Placental pericyte (primary cell): ENCODE results near the gene BSCL2. TPM values are rescaled to one million over a fixed set of nuclear protein-coding genes. Genes with fewer than 3 reads are reported as not detected.

Experiments
- small RNA-seq: library from RNA; depleted of rRNA; stranded (forward); fragments of <200 nt; gene quantifications from one replicate; pipeline ENCODE3, GENCODE V24; 2012; ENCODE audit warnings: low replicate concordance
- total RNA-seq: library from RNA; depleted of rRNA; stranded (reverse); fragments of >200 nt; gene quantifications from 2 replicates; pipeline ENCODE4 v1.2.3, GENCODE V29; 2012

BSCL2 gene
- total RNA-seq = 42.2 and 63.7 TPM in 2 replicates

DNA sequence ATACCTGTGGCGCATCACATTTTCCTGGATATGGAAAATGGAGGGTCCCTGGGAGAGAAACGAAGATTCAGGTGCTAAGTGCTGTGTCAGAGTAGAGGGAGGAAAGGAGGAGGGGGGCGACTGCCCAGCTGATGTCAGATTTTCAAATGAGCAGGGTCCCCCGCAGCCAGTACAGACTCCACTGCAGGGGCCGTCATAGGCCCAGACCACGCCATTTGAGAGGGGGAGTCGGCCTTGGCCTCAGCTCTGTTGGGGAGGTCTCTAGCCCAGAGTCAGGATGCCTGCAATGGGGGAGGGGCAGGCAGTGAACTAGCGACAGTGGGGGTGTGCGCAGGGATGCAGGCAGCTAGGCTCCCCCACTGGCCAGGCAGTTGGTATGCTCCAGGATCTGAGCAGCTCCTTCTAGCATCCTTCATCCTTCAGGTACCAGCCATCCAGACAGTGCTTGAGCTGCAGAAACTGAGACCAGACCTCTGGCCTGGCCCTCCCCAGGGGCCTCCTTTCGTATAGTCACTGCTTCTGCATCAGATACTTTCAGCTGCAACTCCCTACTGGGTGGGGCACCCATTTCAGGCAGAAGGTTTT is at the start of gene BSCL2, which contains the start of gene GNG3:
Gene BSCL2 (minus strand): TSS at position 148 of the 585 bp plus-strand sequence. CDS start 229 bp downstream, outside the sequence.
Gene GNG3 (plus strand): TSS at position 400 of the 585 bp plus-strand sequence. CDS start 620 bp downstream, outside the sequence.

DNA sequence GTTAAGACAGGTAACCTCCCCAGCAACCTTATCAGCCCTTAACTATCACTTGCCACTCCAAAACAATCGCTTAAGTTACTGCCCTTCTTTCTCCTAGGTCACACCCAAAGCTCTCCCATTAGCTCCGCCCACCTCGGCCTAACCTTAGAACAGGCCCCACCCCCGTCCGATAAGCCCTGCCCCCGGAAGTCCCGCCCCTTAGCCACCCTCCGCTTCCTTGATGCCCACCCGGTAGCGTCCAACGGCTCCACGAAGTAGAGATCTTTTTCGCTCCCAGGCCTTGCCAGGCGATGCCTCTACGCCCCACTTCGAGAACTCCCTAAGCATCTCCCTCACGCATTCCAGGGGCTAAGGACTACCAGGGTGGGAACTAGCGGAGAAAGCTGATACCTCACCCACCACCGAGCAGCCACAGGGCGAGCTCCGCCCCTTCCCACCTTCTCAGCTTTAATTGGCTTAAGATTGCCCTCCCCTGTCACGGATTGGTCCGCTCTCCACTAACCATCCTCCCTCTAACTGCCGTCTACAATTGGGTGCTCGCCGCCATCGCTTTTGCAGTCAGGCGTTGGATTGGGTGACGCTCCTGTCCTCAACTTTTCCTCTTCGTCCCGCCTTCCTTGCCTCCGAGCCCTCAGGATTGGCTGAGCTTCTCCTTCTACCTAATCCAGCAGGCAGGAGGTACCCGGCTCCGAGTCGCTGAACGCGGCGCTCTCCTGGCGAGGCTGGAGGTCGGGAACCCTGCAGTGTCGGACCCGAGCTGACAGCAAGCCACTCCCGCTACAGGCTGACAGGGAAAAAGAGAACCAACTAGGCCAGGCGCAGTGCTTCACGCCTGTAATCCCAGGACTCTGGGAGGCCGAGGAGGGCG is 46.7 kb upstream of the BSCL2 start, which contains the start of gene ZBTB3:
Gene ZBTB3 (minus strand): TSS at position 425 of the 868 bp plus-strand sequence. CDS start 496 bp downstream, outside the sequence.

DNA sequence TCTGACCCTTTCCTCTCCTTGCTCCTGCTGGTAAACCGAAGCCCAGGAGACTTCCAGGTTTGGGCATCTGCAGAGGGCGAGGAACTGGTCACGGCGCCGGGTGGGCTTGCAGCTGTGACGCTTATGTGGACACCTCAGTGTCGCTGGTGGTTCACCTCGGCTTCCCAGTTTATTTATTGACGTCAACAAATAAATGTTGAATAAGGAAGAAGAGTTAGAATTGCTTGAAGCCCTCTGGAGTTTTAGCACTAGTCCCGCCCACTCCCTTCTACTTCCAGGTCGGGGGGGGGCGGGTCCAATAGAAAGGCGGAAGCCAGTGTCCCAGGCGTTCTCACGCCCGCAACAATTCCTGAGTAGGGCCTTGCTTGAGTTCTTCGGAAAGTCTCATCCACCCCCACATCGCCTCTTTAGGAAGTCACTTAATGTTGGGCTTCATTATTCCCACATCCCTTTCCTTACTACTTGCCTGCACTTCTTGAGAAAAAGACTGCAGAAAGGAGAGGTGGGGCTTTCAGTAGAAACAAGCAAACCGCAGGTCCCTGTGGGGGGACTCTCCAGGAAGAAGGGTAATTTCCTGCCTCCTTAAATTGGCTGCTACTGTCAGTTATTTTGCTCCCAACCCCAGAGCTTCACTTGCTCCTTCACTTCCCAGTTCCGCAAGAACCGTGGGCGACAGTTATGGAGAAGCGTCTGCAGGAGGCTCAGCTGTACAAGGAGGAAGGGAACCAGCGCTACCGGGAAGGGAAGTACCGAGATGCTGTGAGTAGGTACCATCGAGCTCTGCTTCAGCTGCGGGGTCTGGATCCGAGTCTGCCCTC is 21.2 kb upstream of the BSCL2 start, which contains the start of gene TTC9C:
Gene TTC9C (plus strand): TSS at position 316 of the 818 bp plus-strand sequence. CDS start 363 bp downstream, at position 679.

DNA sequence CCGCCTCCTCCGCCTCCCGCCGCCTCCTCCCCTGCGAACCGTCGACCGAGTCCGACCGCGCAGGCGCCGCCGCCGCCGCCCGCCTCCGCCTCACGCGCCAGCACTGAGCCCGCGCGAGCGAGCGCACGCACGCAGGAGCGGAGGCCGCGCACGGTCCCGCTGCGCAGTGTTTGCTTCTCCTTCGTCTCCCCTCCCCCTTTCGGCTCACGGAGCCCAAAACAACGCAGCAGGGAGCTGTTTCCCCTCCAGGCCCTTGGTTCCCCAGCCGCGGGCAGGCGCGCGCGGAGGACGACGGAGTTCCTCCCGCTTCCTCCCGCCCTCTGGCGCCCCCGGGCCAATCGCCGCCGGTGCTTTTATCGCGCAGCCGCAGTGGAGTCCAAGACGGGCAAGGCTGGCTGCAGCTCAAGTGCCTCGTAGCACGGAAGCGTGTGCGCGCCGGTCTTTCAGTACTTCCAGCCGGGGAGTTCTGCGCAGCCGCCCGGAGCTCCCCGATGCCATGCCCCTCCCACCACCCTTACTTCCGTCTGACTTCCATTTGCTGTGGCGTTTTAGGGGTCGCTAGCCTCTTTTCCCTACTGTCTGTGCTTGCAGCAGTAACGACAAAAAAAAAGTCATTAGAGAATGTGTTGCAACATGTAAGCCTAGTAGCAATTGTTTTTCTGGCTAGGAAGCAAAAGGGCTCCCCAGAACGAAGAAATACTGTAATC is 20.1 kb upstream of the BSCL2 start, which contains the start of gene HNRNPUL2:
Gene HNRNPUL2 (minus strand): TSS at position 293 of the 707 bp plus-strand sequence. CDS start 301 bp downstream, outside the sequence.

DNA sequence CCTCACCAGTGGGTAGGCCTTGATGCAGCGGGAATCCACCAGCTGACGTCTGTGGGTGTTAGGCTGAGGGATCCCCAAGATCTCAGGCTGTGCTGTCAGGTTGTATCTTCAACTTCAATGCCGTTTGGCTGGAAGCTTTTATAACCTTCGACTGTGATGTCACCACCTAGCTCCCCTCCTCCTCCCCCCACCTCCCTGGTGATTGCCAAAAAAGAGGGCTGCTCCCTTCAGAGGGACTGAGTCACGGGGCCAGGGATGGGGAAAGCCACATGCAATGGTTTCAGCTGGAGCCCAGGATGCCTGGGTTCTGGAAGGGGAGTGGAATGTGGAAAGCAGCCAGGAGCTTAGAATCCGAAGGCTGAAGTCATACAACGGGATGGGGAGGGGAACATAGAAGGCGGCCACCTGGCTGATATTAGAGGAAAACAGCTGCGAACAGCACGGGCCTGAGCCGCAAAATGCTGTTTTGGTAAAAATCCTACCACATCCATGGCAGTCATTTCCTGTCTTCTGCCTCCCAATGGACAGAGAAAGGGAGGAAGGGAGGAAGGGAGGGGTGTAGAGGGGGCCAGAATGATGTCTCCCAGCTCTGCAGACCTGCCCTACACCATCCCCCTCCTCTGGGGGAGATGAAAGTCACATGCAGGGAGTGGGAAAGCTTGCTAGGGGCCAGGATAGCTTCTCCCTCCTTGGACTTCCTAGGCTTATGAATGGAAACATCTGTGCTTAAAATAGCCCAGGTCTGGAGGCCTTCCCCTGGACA is 17.6 kb downstream of the BSCL2 start, which contains the start of gene LRRN4CL:
Gene LRRN4CL (minus strand): TSS at position 110 of the 763 bp plus-strand sequence. CDS start 1,022 bp downstream, outside the sequence.

DNA sequence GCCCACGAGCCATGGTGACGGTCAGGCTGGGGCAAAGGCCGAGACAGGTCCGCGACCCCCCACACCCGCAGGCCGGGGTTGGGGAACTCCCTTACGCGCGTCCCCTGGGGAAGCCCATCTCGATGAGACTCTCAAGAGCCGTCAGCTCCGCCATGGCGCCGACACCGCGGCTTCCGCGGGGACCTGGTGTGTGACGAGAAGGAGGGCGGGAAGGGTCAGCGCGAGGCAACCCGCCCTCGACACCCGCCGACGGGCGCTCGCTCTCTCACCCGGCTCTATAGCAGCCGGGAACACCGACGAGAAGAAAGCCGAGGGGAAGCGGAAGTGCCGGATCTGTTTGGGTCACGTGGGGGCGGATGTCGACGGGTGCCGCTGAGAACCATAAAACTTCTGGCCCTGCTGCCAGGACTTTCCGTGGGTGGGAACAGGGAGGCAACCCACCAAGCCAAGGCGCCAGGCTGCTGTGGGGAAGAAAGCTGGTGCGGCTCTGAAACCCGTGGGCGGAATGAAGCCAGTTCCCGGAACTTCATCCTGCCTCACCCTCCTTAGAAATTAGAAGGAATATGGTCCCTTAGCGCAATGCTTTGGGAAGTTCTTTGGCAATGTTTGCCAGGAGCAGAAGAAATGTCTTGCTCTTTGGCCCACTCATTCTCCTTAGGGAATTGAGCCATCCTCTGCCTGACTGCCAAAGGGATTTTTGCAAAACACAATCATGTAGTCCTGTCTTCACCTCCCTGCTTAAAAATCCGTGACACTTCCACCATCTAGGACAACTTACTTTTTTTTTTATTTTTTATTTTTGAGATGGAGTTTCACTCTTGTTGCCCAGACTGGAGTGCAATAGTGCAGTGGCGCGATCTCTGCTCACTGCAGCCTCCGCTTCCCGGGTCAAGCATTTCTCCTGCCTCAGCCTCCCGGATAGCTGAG is 28.2 kb downstream of the BSCL2 start, which contains the start of gene UBXN1:
Gene UBXN1 (minus strand): TSS at position 304 of the 927 bp plus-strand sequence. CDS start 150 bp downstream, at position 154.

DNA sequence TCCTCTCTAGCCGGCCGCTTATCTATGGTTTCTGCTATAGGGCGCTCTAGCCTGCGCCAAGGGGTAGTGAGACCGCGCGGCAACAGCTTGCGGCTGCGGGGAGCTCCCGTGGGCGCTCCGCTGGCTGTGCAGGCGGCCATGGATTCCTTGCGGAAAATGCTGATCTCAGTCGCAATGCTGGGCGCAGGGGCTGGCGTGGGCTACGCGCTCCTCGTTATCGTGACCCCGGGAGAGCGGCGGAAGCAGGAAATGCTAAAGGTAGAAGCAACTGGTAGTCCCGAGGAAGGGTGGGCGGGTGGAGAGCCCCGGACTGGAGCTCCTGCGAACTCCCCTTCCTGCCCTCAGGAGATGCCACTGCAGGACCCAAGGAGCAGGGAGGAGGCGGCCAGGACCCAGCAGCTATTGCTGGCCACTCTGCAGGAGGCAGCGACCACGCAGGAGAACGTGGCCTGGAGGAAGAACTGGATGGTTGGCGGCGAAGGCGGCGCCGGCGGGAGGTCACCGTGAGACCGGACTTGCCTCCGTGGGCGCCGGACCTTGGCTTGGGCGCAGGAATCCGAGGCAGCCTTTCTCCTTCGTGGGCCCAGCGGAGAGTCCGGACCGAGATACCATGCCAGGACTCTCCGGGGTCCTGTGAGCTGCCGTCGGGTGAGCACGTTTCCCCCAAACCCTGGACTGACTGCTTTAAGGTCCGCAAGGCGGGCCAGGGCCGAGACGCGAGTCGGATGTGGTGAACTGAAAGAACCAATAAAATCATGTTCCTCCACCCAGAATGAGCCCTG is 35.4 kb downstream of the BSCL2 start, which contains the start of the genes LBHD1 and UQCC3:
Gene LBHD1 (minus strand): TSS at position 660 of the 782 bp plus-strand sequence. CDS start 2,236 bp downstream, outside the sequence.
Gene UQCC3 (plus strand): TSS at position 66 of the 782 bp plus-strand sequence. CDS start 73 bp downstream, at position 139.

DNA sequence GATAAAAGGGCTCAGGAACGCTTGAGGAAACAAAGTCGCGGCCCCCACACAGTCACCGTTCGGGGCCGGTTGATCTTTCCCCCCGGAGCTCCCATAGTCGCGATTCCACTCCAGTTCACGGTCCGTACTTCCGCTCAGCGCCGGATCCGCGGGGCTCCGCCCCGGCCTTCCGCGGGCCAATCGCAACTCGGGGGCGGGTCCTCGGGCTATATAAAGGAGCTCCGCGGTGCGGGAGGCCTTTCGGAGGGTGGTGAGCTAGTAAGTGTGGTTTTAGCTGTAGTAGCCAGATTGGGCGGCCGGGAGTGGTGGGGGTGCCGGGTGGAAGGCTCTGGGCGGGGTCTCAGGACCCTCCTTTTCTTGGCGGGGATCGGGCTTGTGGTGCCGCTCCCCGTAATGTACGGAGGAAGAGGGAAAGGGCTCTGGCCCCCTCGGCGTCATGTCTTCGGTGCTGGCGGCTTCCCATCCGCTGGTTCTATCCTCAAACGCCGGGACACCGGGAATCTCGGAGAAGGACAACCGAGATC is 42.1 kb downstream of the BSCL2 start, which contains the start of the genes C11orf98 and CSKMT:
Gene C11orf98 (minus strand): TSS at position 136 of the 524 bp plus-strand sequence. CDS start 41 bp downstream, at position 95.
Gene CSKMT (plus strand): TSS at position 238 of the 524 bp plus-strand sequence. CDS start 568 bp downstream, outside the sequence.

DNA sequence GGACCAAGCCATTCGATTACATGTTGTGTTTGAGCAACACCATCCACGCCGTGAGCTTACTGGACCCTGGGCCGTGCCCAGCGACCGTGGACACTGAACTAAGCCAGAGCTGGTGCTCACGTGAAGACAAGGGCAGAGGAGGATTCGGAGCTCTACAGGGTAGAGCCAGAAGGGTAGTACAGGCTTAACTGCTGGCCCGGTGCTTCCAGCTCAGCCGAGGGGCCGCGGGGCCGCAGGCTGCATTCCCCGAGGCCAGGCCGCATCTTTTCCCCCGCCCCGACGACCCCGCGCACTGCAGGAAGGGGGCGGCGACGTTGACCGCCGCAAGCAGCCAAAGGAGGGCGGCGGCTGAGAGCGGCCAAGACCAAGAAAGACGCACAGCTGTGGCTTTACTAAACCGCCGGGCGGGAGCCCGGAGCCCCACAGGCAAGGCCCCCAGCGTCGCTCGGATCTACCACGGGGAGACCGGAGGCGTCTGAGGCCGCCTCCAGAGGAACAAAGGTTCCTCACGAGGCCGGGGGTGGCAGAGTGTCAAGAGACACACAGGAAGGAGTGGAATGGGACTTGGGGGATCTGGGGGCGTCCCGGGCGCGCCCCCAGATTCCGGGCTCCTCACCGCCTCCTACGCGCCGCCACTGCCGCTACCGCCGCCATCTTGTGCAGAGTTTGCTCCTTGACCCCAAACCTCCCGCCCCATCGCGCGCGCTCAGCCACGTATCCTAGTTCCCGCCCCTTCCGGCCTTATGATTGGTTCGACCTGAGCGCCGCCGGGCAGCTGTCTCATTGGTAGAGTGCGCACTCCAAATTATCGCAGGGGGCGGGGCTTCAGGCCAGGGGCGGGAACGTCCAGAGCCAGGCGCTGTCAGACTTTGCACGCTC is 61.0 kb downstream of the BSCL2 start, which contains the start of gene GANAB:
Gene GANAB (minus strand): TSS at position 668 of the 879 bp plus-strand sequence. CDS start 14 bp downstream, at position 654.

Small RNAs within 50 kb of the gene (small RNA-seq; reads per million reads assigned to genes)
- gene SNORA57 = not detected

Other genes with a start within 250 kb of the BSCL2 start
- 206 and 490 TPM in 2 replicates for gene AHNAK, start 160.6 kb downstream of the BSCL2 start, total RNA-seq
- 914 and 1,622 TPM in 2 replicates for gene EEF1G, start 133.5 kb downstream of the BSCL2 start, total RNA-seq
- 7.4 and 8.4 TPM in 2 replicates for gene TUT1, start 115.9 kb downstream of the BSCL2 start, total RNA-seq
- 82.7 and 179 TPM in 2 replicates for gene MTA2, start 105.6 kb downstream of the BSCL2 start, total RNA-seq
- gene EML3, start 94.6 kb downstream of the BSCL2 start, total RNA-seq = 17.9 and 20.3 TPM in 2 replicates
- 1.3 and 4.6 TPM in 2 replicates for gene ROM1, start 94.2 kb downstream of the BSCL2 start, total RNA-seq
- 34.6 and 47.0 TPM in 2 replicates for gene B3GAT3, start 85.4 kb downstream of the BSCL2 start, total RNA-seq
- gene GANAB, start 60.8 kb downstream of the BSCL2 start, total RNA-seq = 222 and 365 TPM in 2 replicates
- gene INTS5, start 54.1 kb downstream of the BSCL2 start, total RNA-seq = 19.0 and 38.4 TPM in 2 replicates
- gene C11orf98, start 42.2 kb downstream of the BSCL2 start, total RNA-seq = 19.9 and 31.8 TPM in 2 replicates
- gene CSKMT, start 42.1 kb downstream of the BSCL2 start, total RNA-seq = 5.3 and 10.0 TPM in 2 replicates
- gene UQCC3, start 35.8 kb downstream of the BSCL2 start, total RNA-seq = 4.6 and 7.6 TPM in 2 replicates
- 5.2 and 5.5 TPM in 2 replicates for gene LBHD1, start 35.2 kb downstream of the BSCL2 start, total RNA-seq
- 62.4 and 230 TPM in 2 replicates for gene UBXN1, start 28.4 kb downstream of the BSCL2 start, total RNA-seq
- gene LRRN4CL, start 17.9 kb downstream of the BSCL2 start, total RNA-seq = 3.7 and 4.7 TPM in 2 replicates
- gene GNG3, start 252 bp upstream of the BSCL2 start, total RNA-seq = not detected in 2 replicates
- 7.0 and 16.3 TPM in 2 replicates for gene HNRNPUL2, start 20.0 kb upstream of the BSCL2 start, total RNA-seq
- gene TTC9C, start 21.1 kb upstream of the BSCL2 start, total RNA-seq = 39.8 and 49.1 TPM in 2 replicates
- 15.1 and 18.3 TPM in 2 replicates for gene ZBTB3, start 46.7 kb upstream of the BSCL2 start, total RNA-seq
- gene POLR2G, start 54.2 kb upstream of the BSCL2 start, total RNA-seq = 54.0 and 56.0 TPM in 2 replicates
- 19.3 and 29.5 TPM in 2 replicates for gene TAF6L, start 64.0 kb upstream of the BSCL2 start, total RNA-seq
- 42.2 and 50.7 TPM in 2 replicates for gene TMEM179B, start 80.0 kb upstream of the BSCL2 start, total RNA-seq
- 11.2 and 21.0 TPM in 2 replicates for gene TMEM223, start 84.6 kb upstream of the BSCL2 start, total RNA-seq
- 35.2 and 49.5 TPM in 2 replicates for gene NXF1, start 98.0 kb upstream of the BSCL2 start, total RNA-seq
- gene STX5, start 124.6 kb upstream of the BSCL2 start, total RNA-seq = 48.7 and 70.2 TPM in 2 replicates
- gene TEX54, start 125.4 kb upstream of the BSCL2 start, total RNA-seq = not detected in 2 replicates
- gene WDR74, start 132.2 kb upstream of the BSCL2 start, total RNA-seq = 44.6 and 56.4 TPM in 2 replicates
- gene SLC3A2, start 173.5 kb upstream of the BSCL2 start, total RNA-seq = 160 and 906 TPM in 2 replicates
- not detected in 2 replicates for gene CHRM1, start 213.9 kb upstream of the BSCL2 start, total RNA-seq